ENCODE measurements around the gene CFAP58. TPM values are rescaled to one million over a fixed set of nuclear protein-coding genes. Genes with fewer than 3 reads are reported as not detected.

The CFAP58 gene
- total and polyA plus RNA-seq, 2 donors (not counting 3 experiments of a cell fraction or from before 2014, with no cell fraction given): 0.07 to 0.29 TPM

DNA sequence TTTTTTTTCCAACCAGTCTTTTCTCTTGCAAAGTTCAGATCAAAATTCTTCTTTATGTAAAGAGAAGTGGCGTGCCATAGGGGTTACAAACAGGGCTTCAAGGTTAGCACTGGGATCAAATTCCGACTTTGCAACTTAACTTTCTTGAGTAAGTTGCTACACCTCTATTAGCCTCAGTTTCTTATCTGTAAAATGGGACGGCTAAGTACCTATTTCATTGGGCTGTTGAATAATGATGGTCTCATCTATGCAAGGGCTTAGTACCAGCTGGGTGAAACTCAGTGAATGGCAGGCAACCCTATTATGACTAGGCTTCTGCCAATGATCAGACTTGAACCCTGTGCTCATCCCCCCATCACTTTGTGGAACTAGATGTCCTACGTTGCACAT is 49.3 kb upstream of the CFAP58 start:
- Histone ChIP-seq H3K9me1 (replicated peaks; ENCODE audit: control insufficient read depth, extremely low read depth, insufficient read depth, low read length) (no peaks in the 10 kb centered on the region), H3K79me2 (ENCODE audit: control insufficient read depth, insufficient read depth, low read length) (peaks cover 1% of the 10 kb centered on the region), H3K4me2 (ENCODE audit: insufficient read depth, low read length) (no peak overlapping the region), H3K27me3 (ENCODE audit: control insufficient read depth in 2 of 2, insufficient read depth in 2 of 2, low read length in 2 of 2) (no peaks in the 10 kb centered on the region), H4K20me1 (replicated peaks; ENCODE audit: control insufficient read depth, extremely low read depth, insufficient read depth, low read length) (no peaks in the 10 kb centered on the region), H3K4me1 (ENCODE audit: control insufficient read depth, extremely low read depth, insufficient read depth, low read length) (peaks cover 24% of the 10 kb centered on the region), H3K4me3 (replicated peaks in 1 of 3; ENCODE audit: insufficient read depth in 1 of 3, low read depth in 1 of 3, low read length in 3 of 3) (no peak overlapping the region), H3K9ac (replicated peaks; ENCODE audit: extremely low read depth, insufficient read depth, low read length) (no peak overlapping the region), H2AFZ (ENCODE audit: low read depth, low read length) (no peak overlapping the region), H3K36me3 (ENCODE audit: control insufficient read depth in 2 of 2, extremely low read depth in 1 of 2, insufficient read depth in 2 of 2, low read length in 2 of 2) (no peaks in the 10 kb centered on the region), H3K27ac (ENCODE audit: insufficient read depth, low read depth, low read length) (no peak overlapping the region), H3K9me3 (replicated peaks; ENCODE audit: control insufficient read depth, insufficient read depth, low read length) (no peaks in the 10 kb centered on the region)
- FAIRE-seq: no peak
- ChIA-PET POLR2A (interaction anchor here (1.0 kb wide), 1 partner anchor 34 kb away, joined by 3 read pairs; the partner anchor contains the start of gene ITPRIP), CTCF (interaction anchor here (1.4 to 5.8 kb wide), 7 partner anchors 10 to 49 kb away, joined by 4 to 107 read pairs (median 19); partner anchors contain the start of gene CFAP58)
- TF ChIP-seq JUN (IDR thresholded peaks at IDR 0.05; ENCODE audit: borderline replicate concordance, insufficient read depth, insufficient read length, low read depth): no peak
- intact Hi-C loops (cut with micrococcal nuclease): no loop called here
- DNase-seq (ENCODE audit: low read depth, low spot score): no peak
- dilution Hi-C loops (cut with MboI; ENCODE audit: extremely low pct_ligation_motif_present, low sequenced_read_pairs): no loop called here
- no TSS peak for BruUV-seq (replicated peaks)

DNA sequence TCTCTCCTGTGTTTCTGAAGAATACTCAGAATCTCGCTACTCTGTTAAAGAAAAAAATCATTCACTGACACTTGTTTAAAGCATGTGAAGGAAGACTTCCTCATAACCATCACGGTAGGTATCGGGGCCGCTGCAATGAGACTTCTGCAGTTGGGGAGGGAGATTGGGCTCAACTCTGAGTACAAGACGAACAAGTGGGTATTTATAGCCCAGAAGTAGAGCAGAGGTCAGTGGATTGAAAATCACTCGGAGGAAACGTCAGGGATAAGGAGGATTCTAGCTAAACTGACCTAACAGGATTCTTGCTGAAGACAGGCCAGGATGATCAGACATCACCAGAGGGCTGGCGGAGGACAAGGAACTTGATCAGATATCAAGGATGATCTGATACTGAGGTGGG is 48.7 kb upstream of the CFAP58 start:
- no peak overlapping the region for H3K4me2 ChIP-seq (ENCODE audit: insufficient read depth, low read length)
- dilution Hi-C loops (cut with MboI; ENCODE audit: extremely low pct_ligation_motif_present, low sequenced_read_pairs): no loop called here
- peaks cover 18% of the 10 kb centered on the region for H3K4me1 ChIP-seq (ENCODE audit: control insufficient read depth, extremely low read depth, insufficient read depth, low read length)
- BruUV-seq (replicated peaks): no TSS peak
- no peaks in the 10 kb centered on the region for H3K27me3 ChIP-seq (ENCODE audit: control insufficient read depth in 2 of 2, insufficient read depth in 2 of 2, low read length in 2 of 2)
- H4K20me1 ChIP-seq (replicated peaks; ENCODE audit: control insufficient read depth, extremely low read depth, insufficient read depth, low read length): no peaks in the 10 kb centered on the region
- FAIRE-seq (no peak), DNase-seq (ENCODE audit: low read depth, low spot score) (no peak)
- H3K27ac ChIP-seq (ENCODE audit: insufficient read depth, low read depth, low read length): no peak overlapping the region
- H3K9me3 ChIP-seq (replicated peaks; ENCODE audit: control insufficient read depth, insufficient read depth, low read length): no peaks in the 10 kb centered on the region
- CTCF ChIA-PET: interaction anchor here (1.0 to 5.8 kb wide), 16 partner anchors 10 to 49 kb away, joined by 4 to 107 read pairs (median 18); partner anchors contain the start of genes CFAP58 and ITPRIP
- H2AFZ ChIP-seq (ENCODE audit: low read depth, low read length): no peak overlapping the region
- POLR2A ChIA-PET: interaction anchor here (1.0 kb wide), 1 partner anchor 31 kb away, joined by 3 read pairs; no protein-coding TSS in a partner anchor
- peaks cover 2% of the 10 kb centered on the region for H3K79me2 ChIP-seq (ENCODE audit: control insufficient read depth, insufficient read depth, low read length)
- no peaks in the 10 kb centered on the region for H3K9me1 ChIP-seq (replicated peaks; ENCODE audit: control insufficient read depth, extremely low read depth, insufficient read depth, low read length)
- intact Hi-C loops (cut with micrococcal nuclease): loop anchor here (1.0 kb wide), 4 partner anchors 14 to 45 kb away; no protein-coding TSS in a partner anchor
- no peak for TF ChIP-seq MYC (IDR thresholded peaks at IDR 0.05; ENCODE audit: low read depth, low read length)
- no peak for TF ChIP-seq POLR2AphosphoS5 (IDR thresholded peaks at IDR 0.05; ENCODE audit: insufficient read depth, low read depth, low read length)
- no peak for TF ChIP-seq EZH2 (IDR thresholded peaks at IDR 0.05; ENCODE audit: borderline replicate concordance, low read depth, low read length, severe bottlenecking)
- no peak for TF ChIP-seq FOS (IDR thresholded peaks at IDR 0.05; ENCODE audit: borderline replicate concordance, insufficient read depth, low read length)
- no peak for TF ChIP-seq GATA2 (IDR thresholded peaks at IDR 0.05; ENCODE audit: insufficient read depth, insufficient read length, low read depth, low read length)
- TF ChIP-seq, protein P1, sequence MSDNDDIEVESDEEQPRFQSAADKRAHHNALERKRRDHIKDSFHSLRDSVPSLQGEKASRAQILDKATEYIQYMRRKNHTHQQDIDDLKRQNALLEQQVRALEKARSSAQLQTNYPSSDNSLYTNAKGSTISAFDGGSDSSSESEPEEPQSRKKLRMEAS (IDR thresholded peaks at IDR 0.05; ENCODE audit: insufficient read depth, insufficient read length): no peak
- TF ChIP-seq JUN (IDR thresholded peaks at IDR 0.05; ENCODE audit: borderline replicate concordance, insufficient read depth, insufficient read length, low read depth): no peak
- TF ChIP-seq CTCF (IDR thresholded peaks at IDR 0.05; ENCODE audit: extremely low read depth in 1 of 2, insufficient read depth in 1 of 2, low read depth in 1 of 2, low read length in 2 of 2): no peak
- TF ChIP-seq POLR2A (IDR thresholded peaks at IDR 0.05; ENCODE audit: low read depth, low read length): no peak
- H3K4me3 ChIP-seq (replicated peaks in 1 of 3; ENCODE audit: insufficient read depth in 1 of 3, low read depth in 1 of 3, low read length in 3 of 3): no peak overlapping the region
- H3K36me3 ChIP-seq (ENCODE audit: control insufficient read depth in 2 of 2, extremely low read depth in 1 of 2, insufficient read depth in 2 of 2, low read length in 2 of 2): no peaks in the 10 kb centered on the region
- H3K9ac ChIP-seq (replicated peaks; ENCODE audit: extremely low read depth, insufficient read depth, low read length): no peak overlapping the region
